HG02970 (cell line): ENCODE results near the gene ARHGAP18.

Experiments used
- ATAC-seq: cut with Tn5 transposase; IDR thresholded peaks from one replicate; pipeline ENCODE4 v1.9.1; 2021; ENCODE audit warnings: mild to moderate bottlenecking, moderate library complexity, moderate number of reproducible peaks; ENCODE audit not compliant: unreplicated experiment, low FRiP score

The ARHGAP18 gene

GRCh38 chr6:129709769-129710449 lies at the start of gene ARHGAP18:
Gene ARHGAP18 (minus strand): TSS chr6:129710177. CDS start chr6:129710136, 41 bp downstream.
- peak; percentile 84 for ATAC-seq

- no peak for ATAC-seq
These were observed 45.8 kb upstream of the ARHGAP18 start for GRCh38 chr6:129755787-129756186.

GRCh38 chr6:129754750-129755149 lies 44.8 kb upstream of the ARHGAP18 start:
- ATAC-seq = no peak

GRCh38 chr6:129753422-129753821 lies 43.4 kb upstream of the ARHGAP18 start:
- no peak for ATAC-seq

GRCh38 chr6:129751384-129751783 lies 41.4 kb upstream of the ARHGAP18 start:
- ATAC-seq = no peak

- no peak for ATAC-seq
These were observed 40.4 kb upstream of the ARHGAP18 start for GRCh38 chr6:129750360-129750759.

- ATAC-seq = no peak
These were observed 39.8 kb upstream of the ARHGAP18 start for GRCh38 chr6:129749749-129750120.

GRCh38 chr6:129748901-129749748 lies 39.1 kb upstream of the ARHGAP18 start:
- ATAC-seq = no peak

- ATAC-seq = peak; percentile 81
These were observed 38.4 kb upstream of the ARHGAP18 start for GRCh38 chr6:129748212-129748900.

GRCh38 chr6:129747588-129748112 lies 37.7 kb upstream of the ARHGAP18 start:
- ATAC-seq = no peak

GRCh38 chr6:129744880-129745237 lies 34.9 kb upstream of the ARHGAP18 start:
- no peak for ATAC-seq

- ATAC-seq = no peak
These were observed 34.4 kb upstream of the ARHGAP18 start for GRCh38 chr6:129744201-129744879.

GRCh38 chr6:129740013-129740412 lies 30.0 kb upstream of the ARHGAP18 start:
- no peak for ATAC-seq

GRCh38 chr6:129736105-129736504 lies 26.1 kb upstream of the ARHGAP18 start:
- ATAC-seq = no peak

- no peak for ATAC-seq
These were observed 23.3 kb upstream of the ARHGAP18 start for GRCh38 chr6:129733290-129733689.

GRCh38 chr6:129732542-129732941 lies 22.6 kb upstream of the ARHGAP18 start:
- ATAC-seq = no peak

- no peak for ATAC-seq
These were observed 22.1 kb upstream of the ARHGAP18 start for GRCh38 chr6:129732034-129732433.

GRCh38 chr6:129731428-129731827 lies 21.5 kb upstream of the ARHGAP18 start:
- ATAC-seq = no peak

- no peak for ATAC-seq
These were observed 20.6 kb upstream of the ARHGAP18 start for GRCh38 chr6:129730477-129731165.

- ATAC-seq = no peak
These were observed 16.7 kb upstream of the ARHGAP18 start for GRCh38 chr6:129726650-129727049.
